HepG2 (cell line): ENCODE results near the gene CTIF. TPM values are rescaled to one million over a fixed set of nuclear protein-coding genes. Genes with fewer than 3 reads are reported as not detected.
A peak's percentile ranks its signal among the peaks of the same experiment; 100 is the strongest.

Source experiments
- EP300 ChIP-seq, 3 experiments: sonication (generic) in 1 of 3; formaldehyde crosslinking in 1 of 3; IDR thresholded peaks; 2 replicates each; pipeline versions ENCODE4 v1.5.1 to v1.6.1; 2011 to 2020; ENCODE audit warnings: low read depth in 2 of 3, low read length in 2 of 3, borderline replicate concordance in 1 of 3, improper control_type of control experiment in 1 of 3, mild to moderate bottlenecking in 1 of 3, missing genetic modification reagents in 1 of 3, moderate library complexity in 1 of 3
- GFI1 ChIP-seq: sonication (generic); formaldehyde crosslinking; IDR thresholded peaks from 2 replicates; pipeline ENCODE4 v1.5.0; 2020; ENCODE audit warnings: missing genetic modification reagents, mild to moderate bottlenecking, borderline replicate concordance
- HHEX ChIP-seq: IDR thresholded peaks from 2 replicates; pipeline ENCODE4 v1.6.1; 2016; ENCODE audit warnings: control low read depth
- MAFF ChIP-seq: IDR thresholded peaks from 2 replicates; pipeline ENCODE4 v1.6.1; 2011; ENCODE audit warnings: low read depth, low read length, improper control_type of control experiment
- SIX1 ChIP-seq: sonication (generic); formaldehyde crosslinking; IDR thresholded peaks from 2 replicates; pipeline ENCODE4 v1.4.0; 2020; ENCODE audit warnings: missing genetic modification reagents, borderline replicate concordance
- SKI ChIP-seq: fragments of 450-650 bp; IDR thresholded peaks from one replicate; pipeline ENCODE4 v1.6.1; 2018; ENCODE audit warnings: mild to moderate bottlenecking; ENCODE audit not compliant: partially characterized antibody
- TBL1XR1 ChIP-seq: fragments of 150-350 bp; IDR thresholded peaks from 2 replicates; pipeline ENCODE4 v1.6.1; 2014; ENCODE audit warnings: borderline replicate concordance, low read length; ENCODE audit not compliant: partially characterized antibody
- U2AF2 ChIP-seq: fragments of 200-400 bp; formaldehyde crosslinking; IDR thresholded peaks from 2 replicates; pipeline ENCODE4 v1.6.1; 2017; ENCODE audit warnings: low read depth, mild to moderate bottlenecking, low read length
- ZFY ChIP-seq: sonication (generic); formaldehyde crosslinking; IDR thresholded peaks from 2 replicates; pipeline ENCODE4 v1.4.0; 2020; ENCODE audit warnings: missing genetic modification reagents
- ZNF224 ChIP-seq: sonication (generic); formaldehyde crosslinking; IDR thresholded peaks from 2 replicates; pipeline ENCODE4 v1.5.0; 2020; ENCODE audit warnings: mild to moderate bottlenecking, missing genetic modification reagents
- ZNF333 ChIP-seq: sonication (generic); formaldehyde crosslinking; IDR thresholded peaks from 2 replicates; pipeline ENCODE4 v1.4.0; 2020; ENCODE audit warnings: mild to moderate bottlenecking, missing genetic modification reagents, borderline replicate concordance
- ZNF605 ChIP-seq: sonication (generic); formaldehyde crosslinking; IDR thresholded peaks from 2 replicates; pipeline ENCODE4 v1.8.0; 2022; ENCODE audit warnings: mild to moderate bottlenecking, missing genetic modification reagents
- ZNF713 ChIP-seq: sonication (generic); formaldehyde crosslinking; IDR thresholded peaks from 2 replicates; pipeline ENCODE4 v1.4.0; 2020; ENCODE audit warnings: mild to moderate bottlenecking, missing genetic modification reagents
- ZNF773 ChIP-seq: sonication (generic); formaldehyde crosslinking; IDR thresholded peaks from 2 replicates; pipeline ENCODE4 v1.4.0; 2020; ENCODE audit warnings: missing genetic modification reagents, borderline replicate concordance
- polyA plus RNA-seq, 8 experiments: library from polyadenylated mRNA; depleted of rRNA in 3 of 8; stranded (reverse) in 7 of 8; unstranded in 1 of 8; fragments of >200 nt; fragmentation: Illumina TruSeq in 4 of 8; extraction: Trizol in 4 of 8; gene quantifications; 2 replicates each; pipeline versions ENCODE4 v1.2.1 to v1.2.3, GENCODE V29; 2011 to 2016; ENCODE audit warnings: low read depth in 4 of 8, missing spikeins in 1 of 8, mixed read lengths in 1 of 8; ENCODE audit not compliant: insufficient read depth in 1 of 8
- total RNA-seq, 5 experiments: library from RNA; depleted of rRNA; stranded (reverse); fragments of >200 nt; fragmentation: Illumina TruSeq; extraction: Trizol; gene quantifications; 2 replicates each; pipeline ENCODE4 v1.2.3, GENCODE V29; 2016; ENCODE audit warnings: low read depth in 1 of 5
- TF ChIP-seq, protein P1 (sequence below): sonication (generic); formaldehyde crosslinking; conservative IDR thresholded peaks from 2 replicates; pipeline ENCODE4 v1.4.0; 2020; ENCODE audit warnings: missing genetic modification reagents
- TF ChIP-seq, protein P2 (sequence below): sonication (generic); formaldehyde crosslinking; IDR thresholded peaks from 2 replicates; pipeline ENCODE4 v1.4.0; 2020; ENCODE audit warnings: mild to moderate bottlenecking, missing genetic modification reagents
- TF ChIP-seq, protein P3 (sequence below): sonication (generic); formaldehyde crosslinking; IDR thresholded peaks from 2 replicates; pipeline ENCODE4 v1.4.0; 2020; ENCODE audit warnings: missing genetic modification reagents
- TF ChIP-seq, protein P4 (sequence below): sonication (generic); formaldehyde crosslinking; IDR thresholded peaks from 2 replicates; pipeline ENCODE4 v1.8.0; 2022; ENCODE audit warnings: missing genetic modification reagents, mild to moderate bottlenecking, borderline replicate concordance
- TF ChIP-seq, protein P5 (sequence below): sonication (generic); formaldehyde crosslinking; IDR thresholded peaks from 2 replicates; pipeline ENCODE4 v1.5.0; 2020; ENCODE audit warnings: missing genetic modification reagents, mild to moderate bottlenecking, borderline replicate concordance

Gene CTIF
- total and polyA plus RNA-seq, 2 of the 13 experiments (the other 11 are each of a cell fraction or from before 2014, with no cell fraction given): 18.2 to 28.0 TPM

DNA sequence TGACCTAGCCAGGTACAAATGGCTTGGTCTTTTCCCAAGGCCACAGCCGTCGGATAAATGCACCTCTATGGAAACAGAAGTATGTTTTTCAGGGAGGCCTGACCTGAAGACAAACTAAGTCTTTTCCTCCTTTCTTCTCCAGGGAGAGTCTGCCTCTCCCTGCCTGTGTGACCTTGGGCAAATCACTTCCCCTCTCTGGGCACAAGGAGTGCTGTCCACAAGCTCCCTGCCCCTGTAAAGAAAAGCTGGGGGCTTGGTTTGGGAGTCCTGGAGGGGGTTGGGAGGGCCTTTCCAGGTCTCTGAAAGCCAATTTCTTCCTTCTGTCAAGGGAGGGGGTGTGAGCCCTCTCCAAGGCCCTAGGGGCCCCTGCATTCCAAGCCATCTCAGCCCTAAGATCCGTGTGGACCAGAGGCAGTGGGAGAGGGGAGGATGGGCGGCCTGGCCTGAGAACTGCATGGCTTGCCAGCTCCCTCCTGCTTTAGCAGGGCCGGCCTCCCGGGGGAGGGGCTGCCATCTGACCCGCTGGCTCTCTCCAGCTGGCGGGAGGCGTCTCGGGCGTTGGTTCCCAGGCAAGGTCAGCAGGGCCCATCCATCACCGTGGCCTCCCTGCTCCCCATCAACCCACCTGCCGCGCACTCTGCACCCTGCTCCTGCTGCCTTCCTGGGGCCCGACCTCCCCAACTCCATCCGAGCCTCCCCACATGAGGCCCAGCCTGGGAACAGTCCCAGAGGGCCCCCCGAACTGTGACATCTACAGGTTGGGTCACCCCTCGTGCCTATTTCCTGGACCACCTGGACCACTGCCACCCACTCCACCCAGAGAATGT lies 350.5 kb downstream of the CTIF start (continued):
- TF ChIP-seq, protein P1, sequence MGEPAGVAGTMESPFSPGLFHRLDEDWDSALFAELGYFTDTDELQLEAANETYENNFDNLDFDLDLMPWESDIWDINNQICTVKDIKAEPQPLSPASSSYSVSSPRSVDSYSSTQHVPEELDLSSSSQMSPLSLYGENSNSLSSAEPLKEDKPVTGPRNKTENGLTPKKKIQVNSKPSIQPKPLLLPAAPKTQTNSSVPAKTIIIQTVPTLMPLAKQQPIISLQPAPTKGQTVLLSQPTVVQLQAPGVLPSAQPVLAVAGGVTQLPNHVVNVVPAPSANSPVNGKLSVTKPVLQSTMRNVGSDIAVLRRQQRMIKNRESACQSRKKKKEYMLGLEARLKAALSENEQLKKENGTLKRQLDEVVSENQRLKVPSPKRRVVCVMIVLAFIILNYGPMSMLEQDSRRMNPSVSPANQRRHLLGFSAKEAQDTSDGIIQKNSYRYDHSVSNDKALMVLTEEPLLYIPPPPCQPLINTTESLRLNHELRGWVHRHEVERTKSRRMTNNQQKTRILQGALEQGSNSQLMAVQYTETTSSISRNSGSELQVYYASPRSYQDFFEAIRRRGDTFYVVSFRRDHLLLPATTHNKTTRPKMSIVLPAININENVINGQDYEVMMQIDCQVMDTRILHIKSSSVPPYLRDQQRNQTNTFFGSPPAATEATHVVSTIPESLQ: no peak
- TF ChIP-seq SIX1 (CRISPR knock-in tag) (no peak), ZNF224 (CRISPR knock-in tag) (no peak), ZNF773 (no peak), ZNF605 (CRISPR knock-in tag) (no peak), HHEX (CRISPR knock-in tag) (no peak), ZNF713 (CRISPR knock-in tag) (no peak), ZNF333 (no peak), ZFY (CRISPR knock-in tag) (peak; percentile 30; the same call in 1 of the 2 replicates), GFI1 (CRISPR knock-in tag) (no peak), EP300 (IDR thresholded peaks at IDR 0.05; ENCODE audit: low read depth in 2 of 2, low read length in 2 of 2) (no peak), EP300 (CRISPR knock-in tag; IDR thresholded peaks at IDR 0.05; ENCODE audit: borderline replicate concordance) (no peak), MAFF (no peak), U2AF2 (no peak), TBL1XR1 (no peak), SKI (no peak)
- TF ChIP-seq, protein P2, sequence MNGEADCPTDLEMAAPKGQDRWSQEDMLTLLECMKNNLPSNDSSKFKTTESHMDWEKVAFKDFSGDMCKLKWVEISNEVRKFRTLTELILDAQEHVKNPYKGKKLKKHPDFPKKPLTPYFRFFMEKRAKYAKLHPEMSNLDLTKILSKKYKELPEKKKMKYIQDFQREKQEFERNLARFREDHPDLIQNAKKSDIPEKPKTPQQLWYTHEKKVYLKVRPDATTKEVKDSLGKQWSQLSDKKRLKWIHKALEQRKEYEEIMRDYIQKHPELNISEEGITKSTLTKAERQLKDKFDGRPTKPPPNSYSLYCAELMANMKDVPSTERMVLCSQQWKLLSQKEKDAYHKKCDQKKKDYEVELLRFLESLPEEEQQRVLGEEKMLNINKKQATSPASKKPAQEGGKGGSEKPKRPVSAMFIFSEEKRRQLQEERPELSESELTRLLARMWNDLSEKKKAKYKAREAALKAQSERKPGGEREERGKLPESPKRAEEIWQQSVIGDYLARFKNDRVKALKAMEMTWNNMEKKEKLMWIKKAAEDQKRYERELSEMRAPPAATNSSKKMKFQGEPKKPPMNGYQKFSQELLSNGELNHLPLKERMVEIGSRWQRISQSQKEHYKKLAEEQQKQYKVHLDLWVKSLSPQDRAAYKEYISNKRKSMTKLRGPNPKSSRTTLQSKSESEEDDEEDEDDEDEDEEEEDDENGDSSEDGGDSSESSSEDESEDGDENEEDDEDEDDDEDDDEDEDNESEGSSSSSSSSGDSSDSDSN: 0 out of 2 replicates have a peak, but pooled peaks have one; percentile 53
- TF ChIP-seq, protein P3, sequence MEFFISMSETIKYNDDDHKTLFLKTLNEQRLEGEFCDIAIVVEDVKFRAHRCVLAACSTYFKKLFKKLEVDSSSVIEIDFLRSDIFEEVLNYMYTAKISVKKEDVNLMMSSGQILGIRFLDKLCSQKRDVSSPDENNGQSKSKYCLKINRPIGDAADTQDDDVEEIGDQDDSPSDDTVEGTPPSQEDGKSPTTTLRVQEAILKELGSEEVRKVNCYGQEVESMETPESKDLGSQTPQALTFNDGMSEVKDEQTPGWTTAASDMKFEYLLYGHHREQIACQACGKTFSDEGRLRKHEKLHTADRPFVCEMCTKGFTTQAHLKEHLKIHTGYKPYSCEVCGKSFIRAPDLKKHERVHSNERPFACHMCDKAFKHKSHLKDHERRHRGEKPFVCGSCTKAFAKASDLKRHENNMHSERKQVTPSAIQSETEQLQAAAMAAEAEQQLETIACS (CRISPR knock-in tag): no peak
- TF ChIP-seq, protein P4, sequence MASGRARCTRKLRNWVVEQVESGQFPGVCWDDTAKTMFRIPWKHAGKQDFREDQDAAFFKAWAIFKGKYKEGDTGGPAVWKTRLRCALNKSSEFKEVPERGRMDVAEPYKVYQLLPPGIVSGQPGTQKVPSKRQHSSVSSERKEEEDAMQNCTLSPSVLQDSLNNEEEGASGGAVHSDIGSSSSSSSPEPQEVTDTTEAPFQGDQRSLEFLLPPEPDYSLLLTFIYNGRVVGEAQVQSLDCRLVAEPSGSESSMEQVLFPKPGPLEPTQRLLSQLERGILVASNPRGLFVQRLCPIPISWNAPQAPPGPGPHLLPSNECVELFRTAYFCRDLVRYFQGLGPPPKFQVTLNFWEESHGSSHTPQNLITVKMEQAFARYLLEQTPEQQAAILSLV (CRISPR knock-in tag): no peak
- TF ChIP-seq, protein P5, sequence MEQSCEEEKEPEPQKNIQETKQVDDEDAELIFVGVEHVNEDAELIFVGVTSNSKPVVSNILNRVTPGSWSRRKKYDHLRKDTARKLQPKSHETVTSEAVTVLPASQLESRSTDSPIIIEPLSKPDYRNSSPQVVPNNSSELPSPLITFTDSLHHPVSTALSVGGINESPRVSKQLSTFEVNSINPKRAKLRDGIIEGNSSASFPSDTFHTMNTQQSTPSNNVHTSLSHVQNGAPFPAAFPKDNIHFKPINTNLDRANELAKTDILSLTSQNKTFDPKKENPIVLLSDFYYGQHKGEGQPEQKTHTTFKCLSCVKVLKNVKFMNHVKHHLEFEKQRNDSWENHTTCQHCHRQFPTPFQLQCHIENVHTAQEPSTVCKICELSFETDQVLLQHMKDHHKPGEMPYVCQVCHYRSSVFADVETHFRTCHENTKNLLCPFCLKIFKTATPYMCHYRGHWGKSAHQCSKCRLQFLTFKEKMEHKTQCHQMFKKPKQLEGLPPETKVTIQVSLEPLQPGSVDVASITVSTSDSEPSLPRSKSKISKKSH (CRISPR knock-in tag): 0 out of 2 replicates have a peak, but pooled peaks have one; percentile 23
